ENCODE measurements around the gene PARP1. TPM values are rescaled to one million over a fixed set of nuclear protein-coding genes. Genes with fewer than 3 reads are reported as not detected.

The PARP1 gene
- total RNA-seq, 3 donors from 2014 or later (not counting 1 experiment from before 2014, with no cell fraction given): 62.0 to 81.5 (median 77.0) TPM

- Histone ChIP-seq H3K9me3 (ENCODE audit: control insufficient read depth, insufficient read depth, low read length) (no peaks in the 10 kb centered on the region), H3K4me3 (ENCODE audit: low read length) (no peak overlapping the region), H3K27me3 (ENCODE audit: control insufficient read depth, insufficient read depth, low read length) (no peaks in the 10 kb centered on the region), H3K27ac (ENCODE audit: low read length) (no peak overlapping the region), H3K4me1 (ENCODE audit: control insufficient read depth, insufficient read depth, low read length) (no peaks in the 10 kb centered on the region), H3K36me3 (ENCODE audit: control insufficient read depth, insufficient read depth, low read length) (peaks cover 87% of the 10 kb centered on the region)
- Mint-ChIP-seq H3K4me1 (no peaks in the 10 kb centered on the region), H3K4me3 (no peak overlapping the region), H3K27ac (no peak overlapping the region), H3K9me3 (no peaks in the 10 kb centered on the region), H3K36me3 (peaks cover 14% of the 10 kb centered on the region), H3K27me3 (ENCODE audit: low read depth in 2 of 2) (no peaks in the 10 kb centered on the region)
- DNase-seq (no peak), ATAC-seq (no peak)
- intact Hi-C loops (cut with micrococcal nuclease): no loop called here
- no peak for TF ChIP-seq CTCF (IDR thresholded peaks at IDR 0.05)
- WGBS (ENCODE audit: insufficient coverage): 91% methylated on average over 6 of the region's 6 CpGs
Observed at GRCh38 chr1:226362361-226362760, 45.5 kb downstream of the PARP1 start.

GRCh38 chr1:226360106-226360746 is 47.7 kb downstream of the PARP1 start:
- Mint-ChIP-seq H3K36me3 (peaks cover 13% of the 10 kb centered on the region), H3K4me1 (no peaks in the 10 kb centered on the region), H3K27ac (no peak overlapping the region), H3K9me3 (no peaks in the 10 kb centered on the region), H3K4me3 (no peak overlapping the region), H3K27me3 (ENCODE audit: low read depth in 2 of 2) (no peaks in the 10 kb centered on the region)
- Histone ChIP-seq H3K27me3 (ENCODE audit: control insufficient read depth, insufficient read depth, low read length) (no peaks in the 10 kb centered on the region), H3K4me1 (ENCODE audit: control insufficient read depth, insufficient read depth, low read length) (no peaks in the 10 kb centered on the region), H3K27ac (ENCODE audit: low read length) (no peak overlapping the region), H3K9me3 (ENCODE audit: control insufficient read depth, insufficient read depth, low read length) (no peaks in the 10 kb centered on the region), H3K36me3 (ENCODE audit: control insufficient read depth, insufficient read depth, low read length) (peaks cover 69% of the 10 kb centered on the region), H3K4me3 (ENCODE audit: low read length) (no peak overlapping the region)
- no peak for TF ChIP-seq CTCF (IDR thresholded peaks at IDR 0.05)
- ATAC-seq (no peak), DNase-seq (no peak)
- intact Hi-C loops (cut with micrococcal nuclease): no loop called here
- 94% methylated on average over 7 of the region's 8 CpGs for WGBS (ENCODE audit: insufficient coverage)

DNA sequence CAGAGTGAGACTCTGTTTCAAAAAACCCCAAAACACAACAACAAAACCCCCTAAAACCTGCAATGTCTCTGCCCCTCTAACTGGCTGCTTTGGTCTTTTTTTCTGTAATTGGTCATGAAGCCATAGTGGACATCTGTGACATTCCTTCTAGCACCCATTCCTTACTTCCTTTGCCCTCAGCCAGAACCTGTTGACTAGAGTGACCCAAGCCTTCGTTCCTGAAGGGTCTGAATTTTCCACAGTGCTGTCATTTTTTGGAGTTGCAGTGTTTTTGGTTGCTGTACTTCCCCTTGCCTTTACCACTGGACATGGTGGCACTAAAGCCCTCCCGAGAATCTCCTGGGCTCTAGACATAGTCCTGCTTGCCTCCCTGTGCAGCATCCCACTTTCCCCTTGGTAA is 50.5 kb downstream of the PARP1 start:
- H3K27me3 Mint-ChIP-seq (ENCODE audit: low read depth in 2 of 2): no peaks in the 10 kb centered on the region
- intact Hi-C loops (cut with micrococcal nuclease): no loop called here

More for the DNA sequence above, 50.5 kb downstream of the PARP1 start:
- H3K4me1 ChIP-seq (ENCODE audit: control insufficient read depth, insufficient read depth, low read length): no peaks in the 10 kb centered on the region
- DNase-seq (no peak), ATAC-seq (no peak)
- no peak overlapping the region for H3K4me3 Mint-ChIP-seq
- peaks cover 42% of the 10 kb centered on the region for H3K36me3 ChIP-seq (ENCODE audit: control insufficient read depth, insufficient read depth, low read length)
- peaks cover 5% of the 10 kb centered on the region for H3K36me3 Mint-ChIP-seq
- H3K27me3 ChIP-seq (ENCODE audit: control insufficient read depth, insufficient read depth, low read length): no peaks in the 10 kb centered on the region
- no peak overlapping the region for H3K4me3 ChIP-seq (ENCODE audit: low read length)
- no peak overlapping the region for H3K27ac Mint-ChIP-seq
- H3K4me1 Mint-ChIP-seq: no peaks in the 10 kb centered on the region
- no peaks in the 10 kb centered on the region for H3K9me3 Mint-ChIP-seq
- no peak overlapping the region for H3K27ac ChIP-seq (ENCODE audit: low read length)
- WGBS (ENCODE audit: insufficient coverage): 94% methylated on average over 2 of the region's 2 CpGs
- no peaks in the 10 kb centered on the region for H3K9me3 ChIP-seq (ENCODE audit: control insufficient read depth, insufficient read depth, low read length)
- no peak for TF ChIP-seq CTCF (IDR thresholded peaks at IDR 0.05)
